Upper lobe of left lung (tissue), 4 donors: ENCODE data around the gene ADCYAP1R1.

Experiments used
- CTCF ChIP-seq, 6 experiments: fragments of 450-650 bp in 4 of 6; fragments of 200-600 bp in 2 of 6; sonication (generic) in 2 of 6; IDR thresholded peaks; one replicate each; pipeline ENCODE4 v1.5.1; 2016 to 2019; ENCODE audit warnings: antibody characterized with exemption in 6 of 6
- POLR2A ChIP-seq, 4 donors: fragments of 450-650 bp; IDR thresholded peaks; one replicate each; pipeline ENCODE4 v1.5.1; 2016 to 2017; ENCODE audit warnings: antibody characterized with exemption in 4 of 4, mild to moderate bottlenecking in 2 of 4
- POLR2AphosphoS5 ChIP-seq, 2 donors: sonication (generic); formaldehyde crosslinking; IDR thresholded peaks; one replicate each; pipeline ENCODE4 v1.5.1; 2017; ENCODE audit warnings: antibody characterized with exemption in 2 of 2

GRCh38 chr7:31114593-31115343, 62.7 kb downstream of the ADCYAP1R1 start:
- no peak for TF ChIP-seq POLR2A (IDR thresholded peaks at IDR 0.05)
- TF ChIP-seq POLR2AphosphoS5 (IDR thresholded peaks at IDR 0.05), result no peak
- no peak for TF ChIP-seq CTCF (IDR thresholded peaks at IDR 0.05)
